Endometrium (tissue), 2 donors: ENCODE data around the gene MICAL3.
"Not testable (repeated sequence)": the region's sequence is repeated elsewhere in the genome, so short reads cannot be mapped to it uniquely, and the experiment has no call there.

Experiments
- FAIRE-seq: peaks from 2 replicates; lab custom pipeline; 2012; peaks lifted over from hg19 to GRCh38; lab: Jason Lieb, UNC
- donor health status: control.
- donor health status: control.

The MICAL3 gene

DNA sequence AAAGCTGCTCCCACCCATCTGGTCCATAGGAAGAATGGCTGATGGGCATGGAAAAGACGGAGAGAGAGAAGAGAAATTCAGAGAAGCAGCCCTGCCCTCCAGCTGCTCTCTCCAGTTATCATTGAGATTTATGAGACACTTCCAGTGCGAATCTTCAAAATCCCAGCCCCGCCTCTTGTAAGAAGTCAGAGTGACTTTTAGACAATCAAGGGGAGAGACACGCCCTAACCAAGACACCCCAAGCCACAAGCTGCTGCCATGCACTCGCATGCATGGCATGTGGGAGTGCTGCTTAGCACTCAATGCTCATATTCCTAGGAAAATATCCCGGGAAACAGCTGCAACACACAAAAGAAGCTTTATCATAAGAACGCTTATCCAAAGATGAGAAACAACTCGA, 139.5 kb downstream of the MICAL3 start:
- no peak for FAIRE-seq

DNA sequence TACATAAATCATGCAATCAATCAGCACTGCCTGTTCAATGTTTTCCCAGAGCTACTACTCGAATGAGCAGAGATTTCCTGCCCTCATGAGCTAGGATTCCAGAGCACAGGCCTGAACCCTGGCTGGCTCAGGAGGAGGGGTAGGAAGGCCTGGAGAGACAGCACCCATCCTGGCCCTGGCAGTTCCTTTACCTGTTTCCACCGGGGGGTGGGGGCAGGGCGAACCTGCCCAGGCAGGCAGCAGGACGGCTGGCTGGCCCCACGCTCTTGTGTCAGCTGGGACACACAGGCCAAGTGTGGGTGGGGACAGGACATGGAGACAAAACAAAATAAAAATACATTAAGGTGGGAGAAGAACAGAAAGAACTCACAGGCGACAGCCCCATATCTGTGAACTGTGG, 140.3 kb downstream of the MICAL3 start:
- no peak for FAIRE-seq

DNA sequence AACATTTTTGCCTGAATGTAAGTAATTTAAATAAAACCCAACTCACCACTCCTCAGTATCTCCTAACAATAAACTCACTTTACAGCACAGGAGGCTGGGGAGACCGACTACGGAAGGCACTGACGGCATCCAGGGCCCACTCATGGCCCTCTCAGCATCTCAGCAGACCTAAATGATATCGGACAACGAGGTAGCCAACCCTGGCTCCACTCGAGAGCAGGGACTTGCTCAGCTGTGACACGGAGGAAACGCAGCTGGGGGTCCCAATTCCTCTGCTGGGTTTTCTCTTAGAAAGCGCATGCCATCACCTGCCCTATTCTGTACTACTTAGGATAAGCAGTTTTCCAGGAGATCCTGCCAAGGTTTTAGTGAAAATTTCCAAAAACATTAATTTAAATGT, 141.0 kb downstream of the MICAL3 start:
- FAIRE-seq, result no peak

DNA sequence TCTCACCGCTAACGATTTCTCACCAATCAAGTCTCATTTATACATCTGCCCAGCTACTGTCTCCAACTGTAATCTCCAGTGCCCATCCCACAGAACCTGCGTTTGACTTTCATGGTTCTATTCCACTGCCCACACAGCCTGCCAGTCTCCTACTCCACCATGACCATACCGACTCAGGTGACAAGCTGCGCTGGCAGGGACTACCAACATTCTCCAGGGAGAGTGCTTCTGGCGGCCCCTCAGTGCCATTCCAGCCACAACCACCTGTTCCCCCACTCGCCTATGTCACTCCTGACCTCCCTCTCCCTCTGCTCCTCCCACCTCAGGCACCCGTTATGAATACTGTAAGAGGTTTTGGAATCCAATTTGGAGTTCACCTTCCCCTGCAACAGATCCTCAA, 141.6 kb downstream of the MICAL3 start:
- FAIRE-seq, result no peak

DNA sequence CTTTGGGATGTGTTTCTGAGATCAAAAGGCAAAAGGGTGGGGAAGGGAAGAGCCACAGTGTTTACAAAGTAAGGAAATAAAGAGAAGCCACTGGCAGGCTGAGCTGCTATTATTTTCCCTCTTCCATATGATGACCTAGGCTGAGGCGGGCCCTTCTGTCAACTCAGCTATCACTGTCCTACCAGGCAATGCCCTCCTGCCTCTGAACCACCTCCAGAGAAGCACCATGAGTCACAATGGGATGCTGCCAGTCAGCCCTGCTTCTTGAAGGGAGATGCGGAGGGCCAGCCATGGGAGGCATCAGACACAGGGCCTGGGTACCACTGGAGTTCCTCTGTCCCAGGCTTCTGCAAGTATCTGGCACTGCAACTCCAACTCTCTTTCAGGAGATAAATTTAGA, 142.2 kb downstream of the MICAL3 start:
- FAIRE-seq, result no peak

DNA sequence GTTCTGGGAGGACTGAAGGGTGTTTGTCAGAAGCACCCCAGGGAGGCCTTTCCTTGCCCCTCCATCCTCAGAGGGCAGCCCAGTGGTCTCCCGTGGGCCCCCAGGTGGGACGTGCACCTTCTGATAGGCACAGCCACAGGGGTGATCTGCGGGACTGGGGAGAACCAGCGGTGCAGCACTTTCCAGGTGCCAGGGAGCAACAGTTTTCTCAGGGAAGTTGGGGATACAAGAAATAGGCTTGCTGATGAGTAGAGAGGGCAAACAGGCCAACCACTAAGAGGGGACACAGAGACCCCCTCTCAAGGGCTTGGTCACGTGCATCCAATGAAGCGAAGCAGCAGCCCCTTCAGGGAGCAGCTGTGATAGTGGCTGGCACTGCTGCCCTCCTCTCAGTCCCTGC, 143.0 kb downstream of the MICAL3 start:
- FAIRE-seq, result no peak

DNA sequence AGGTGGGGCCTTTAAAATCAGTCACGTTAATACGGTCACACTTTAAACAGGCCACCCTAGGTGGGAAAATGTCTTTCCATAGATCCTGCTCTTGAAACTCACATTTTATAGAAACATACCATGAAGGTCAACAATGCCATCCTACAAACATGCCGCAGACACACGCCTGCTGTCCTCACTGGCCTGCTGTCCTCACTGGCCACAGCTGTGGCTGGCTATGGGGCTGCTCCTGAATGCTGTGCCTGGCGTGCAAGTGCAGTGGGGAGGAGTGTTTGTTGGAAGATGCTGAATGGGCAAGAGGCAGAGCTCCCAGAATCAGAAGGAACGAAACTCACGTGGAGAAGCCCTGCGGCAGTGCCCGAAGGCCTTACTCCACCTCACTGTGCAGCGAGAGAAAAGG, 143.9 kb downstream of the MICAL3 start:
- FAIRE-seq, result no peak

DNA sequence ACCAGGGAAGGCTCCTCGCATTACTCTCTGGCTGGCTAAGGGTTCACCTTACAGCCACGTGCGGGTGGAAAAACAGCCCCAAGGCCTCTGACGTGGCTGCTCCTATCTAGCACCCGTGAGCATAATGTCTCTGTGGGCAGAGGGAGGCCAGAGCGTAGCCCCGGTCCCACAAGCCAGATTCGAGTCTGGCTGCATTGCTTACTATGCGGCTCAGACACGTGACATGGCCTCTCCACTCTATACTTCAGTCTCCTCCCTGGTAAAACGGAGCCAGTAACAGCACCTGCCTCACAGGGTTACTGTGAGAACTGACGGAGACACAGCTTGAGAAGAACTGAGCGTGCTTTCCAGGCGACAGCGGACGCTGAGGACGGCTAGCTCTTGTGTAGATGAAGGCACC, 144.3 kb downstream of the MICAL3 start:
- FAIRE-seq, result no peak

DNA sequence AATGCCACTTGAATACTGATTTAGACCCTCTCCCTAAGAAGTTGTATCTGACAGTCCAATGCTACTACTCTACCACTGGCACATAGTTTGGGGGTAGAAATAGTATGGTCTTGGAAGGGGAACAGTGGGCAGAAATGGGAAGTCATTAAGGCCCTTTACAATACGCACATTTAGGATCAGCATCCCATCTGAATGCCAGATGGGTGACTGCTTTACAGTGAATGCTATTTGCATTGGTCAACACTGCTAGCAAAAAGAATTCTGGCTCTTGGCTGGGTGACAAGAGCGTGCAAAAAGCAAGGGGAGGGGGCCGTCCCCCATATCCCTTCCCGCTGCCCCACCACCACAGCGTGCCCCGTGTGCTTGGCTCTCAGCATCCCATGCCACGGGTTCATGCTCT, 145.4 kb downstream of the MICAL3 start:
- no peak for FAIRE-seq

DNA sequence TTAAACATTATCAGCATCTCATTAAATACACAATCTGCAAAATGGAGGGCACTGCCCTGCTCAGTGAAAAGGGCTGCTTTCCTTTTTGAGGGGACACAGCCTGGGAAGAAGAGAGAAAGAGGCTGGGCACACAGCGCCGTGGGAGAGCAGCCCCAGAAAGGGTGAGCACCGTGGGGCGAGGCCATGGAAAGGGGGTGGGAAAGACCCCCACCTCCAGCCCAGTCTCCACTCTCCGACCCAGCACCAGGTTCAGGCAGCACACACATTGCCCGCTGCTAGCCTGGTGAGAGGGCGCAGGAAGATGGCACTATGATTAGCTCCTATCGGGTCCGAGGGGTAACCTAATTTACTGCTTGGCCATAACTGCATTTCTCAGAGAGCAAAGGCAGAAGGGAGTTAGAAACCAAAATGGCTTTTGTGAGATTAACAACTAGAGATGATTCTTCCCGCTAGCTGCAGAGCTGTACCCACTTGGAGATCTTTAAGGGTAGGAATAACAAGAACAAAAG, 146.1 kb downstream of the MICAL3 start:
- FAIRE-seq, result no peak

DNA sequence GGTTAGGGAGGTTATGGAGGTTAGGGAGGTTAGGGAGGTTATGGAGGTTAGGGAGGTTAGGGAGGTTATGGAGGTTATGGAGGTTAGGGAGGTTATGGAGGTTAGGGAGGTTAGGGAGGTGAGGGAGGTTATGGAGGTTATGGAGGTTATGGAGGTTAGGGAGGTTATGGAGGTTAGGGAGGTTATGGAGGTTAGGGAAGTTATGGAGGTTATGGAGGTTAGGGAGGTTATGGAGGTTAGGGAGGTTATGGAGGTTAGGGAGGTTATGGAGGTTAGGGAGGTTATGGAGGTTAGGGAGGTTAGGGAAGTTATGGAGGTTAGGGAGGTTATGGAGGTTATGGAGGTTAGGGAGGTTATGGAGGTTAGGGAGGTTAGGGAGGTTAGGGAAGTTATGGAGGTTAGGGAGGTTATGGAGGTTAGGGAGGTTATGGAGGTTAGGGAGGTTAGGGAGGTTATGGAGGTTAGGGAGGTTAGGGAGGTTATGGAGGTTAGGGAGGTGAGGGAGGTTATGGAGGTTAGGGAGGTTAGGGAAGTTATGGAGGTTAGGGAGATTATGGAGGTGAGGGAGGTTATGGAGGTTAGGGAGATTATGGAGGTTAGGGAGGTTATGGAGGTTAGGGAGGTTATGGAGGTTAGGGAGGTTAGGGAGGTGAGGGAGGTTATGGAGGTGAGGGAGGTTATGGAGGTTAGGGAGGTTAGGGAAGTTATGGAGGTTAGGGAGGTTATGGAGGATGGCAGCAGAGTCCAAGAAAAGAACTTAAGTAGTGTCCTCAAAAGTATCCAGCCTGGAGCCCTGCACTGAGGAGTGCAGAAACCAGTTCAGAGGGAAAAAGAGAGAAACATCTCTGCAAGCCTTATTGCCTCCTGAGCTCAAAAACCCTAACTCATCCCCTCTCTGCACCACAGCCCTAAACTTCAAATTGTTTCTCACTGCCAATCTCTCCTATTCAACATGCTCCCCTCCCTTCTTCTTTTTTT, 147.2 kb downstream of the MICAL3 start:
- FAIRE-seq, result not testable (repeated sequence)

DNA sequence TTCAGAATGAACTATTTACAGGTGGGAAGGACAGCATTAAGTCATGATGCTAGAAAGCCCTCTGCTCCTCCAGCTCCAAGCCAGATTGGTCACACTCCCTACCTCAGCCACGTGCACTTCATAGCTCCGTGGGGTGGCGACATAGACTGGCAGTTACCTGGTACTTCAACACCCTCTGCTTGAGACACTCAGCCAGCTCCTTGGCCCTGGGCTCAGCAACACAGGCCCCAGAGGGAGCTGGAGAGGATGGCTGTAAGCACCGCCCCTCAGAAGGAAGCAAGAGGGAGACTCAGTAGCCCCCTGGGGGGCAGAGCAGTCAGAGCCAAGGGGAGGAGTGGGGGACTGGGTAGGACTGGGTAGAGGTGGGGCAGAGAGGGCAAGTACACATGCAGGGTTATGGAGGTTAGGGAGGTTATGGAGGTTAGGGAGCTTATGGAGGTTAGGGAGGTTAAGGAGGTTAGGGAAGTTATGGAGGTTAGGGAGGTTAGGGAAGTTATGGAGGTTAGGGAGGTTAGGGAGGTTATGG, 148.0 kb downstream of the MICAL3 start:
- no peak for FAIRE-seq

DNA sequence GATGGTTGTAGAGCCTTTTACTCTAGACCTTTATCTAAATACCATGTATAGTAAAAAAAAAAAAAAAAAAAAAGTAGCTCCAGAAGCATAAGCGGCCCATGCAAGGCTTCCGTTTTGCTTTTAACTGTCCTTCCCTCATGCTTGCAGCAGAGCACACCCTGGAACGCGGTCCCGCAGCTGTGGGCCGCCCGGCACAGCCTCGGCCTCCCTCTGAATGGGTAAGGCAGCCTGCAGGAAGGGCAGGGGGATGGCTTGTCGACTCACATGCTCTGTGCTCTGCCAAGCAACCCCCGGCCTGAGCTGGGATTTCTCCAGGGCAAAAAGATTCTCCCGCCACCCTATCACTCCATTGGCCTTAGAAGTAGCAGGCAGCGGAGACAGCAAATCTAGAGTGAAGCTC, 148.7 kb downstream of the MICAL3 start:
- FAIRE-seq, result no peak

DNA sequence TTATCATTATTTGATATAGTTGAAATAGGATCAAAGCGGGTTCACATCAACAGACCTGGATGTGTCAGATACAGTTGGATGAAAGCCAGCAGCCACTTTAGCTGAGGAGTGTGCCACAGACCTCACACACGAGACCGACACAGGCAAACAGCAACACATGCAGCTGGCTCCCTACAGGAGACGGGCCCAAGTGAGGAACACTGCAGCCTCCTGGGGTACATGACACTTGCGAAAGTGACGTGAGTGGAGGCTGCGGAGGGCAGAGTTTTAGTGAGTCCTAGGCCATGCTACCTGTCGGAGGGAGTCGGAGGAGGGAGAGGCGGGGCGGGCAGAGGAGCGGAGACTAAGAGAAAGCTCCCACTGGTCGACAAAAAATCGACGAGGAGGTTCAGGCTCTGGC, 149.2 kb downstream of the MICAL3 start:
- no peak for FAIRE-seq

DNA sequence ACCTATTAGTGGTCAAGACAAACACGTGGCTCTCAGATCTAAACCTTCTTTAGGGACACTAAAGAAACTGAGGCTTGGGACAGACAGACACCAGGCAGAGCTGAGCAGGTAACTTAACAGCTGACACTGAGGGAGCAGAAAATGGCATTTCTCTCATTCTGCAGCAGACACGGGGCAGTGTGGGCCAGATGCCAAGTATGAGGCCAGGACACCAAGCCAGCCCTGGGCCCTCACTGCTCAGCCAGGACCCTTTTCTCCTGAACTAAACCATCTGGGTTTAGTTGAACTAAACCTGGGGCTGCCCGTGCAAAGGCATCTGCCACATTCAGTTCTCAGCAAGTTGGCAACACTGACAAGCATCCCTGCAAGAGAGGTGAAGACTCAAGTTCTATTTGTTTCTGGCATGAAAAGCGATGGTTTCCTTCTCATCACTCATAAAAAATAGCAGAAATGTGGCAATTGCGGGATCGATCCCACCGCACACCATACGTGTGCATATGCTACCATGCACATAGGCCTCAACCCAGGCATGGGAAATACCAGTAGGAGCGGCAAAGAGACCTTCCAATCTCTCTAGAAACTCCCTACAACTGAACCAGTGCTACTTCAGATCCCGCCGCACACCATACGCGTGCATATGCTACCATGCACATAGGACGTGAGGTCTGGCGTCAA, 150.0 kb downstream of the MICAL3 start:
- no peak for FAIRE-seq

DNA sequence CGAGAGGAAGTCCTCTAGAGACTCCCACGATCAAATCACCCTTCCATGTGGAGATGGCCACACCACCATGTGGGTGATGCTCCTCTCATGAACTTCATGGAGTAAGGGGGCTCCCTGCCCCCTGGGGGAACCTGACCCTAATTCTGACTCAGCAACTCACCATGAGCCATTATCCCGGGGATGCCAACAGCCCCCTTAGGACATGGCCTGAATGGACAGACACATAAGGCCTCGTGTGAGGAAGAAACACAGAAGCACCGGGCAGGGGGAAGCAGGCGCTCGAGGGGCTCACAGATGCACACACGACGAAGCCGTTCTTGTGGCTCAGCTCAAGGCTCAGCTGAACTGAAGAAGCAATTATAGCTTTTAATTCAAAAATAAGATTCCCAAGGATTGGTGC, 150.6 kb downstream of the MICAL3 start:
- no peak for FAIRE-seq

DNA sequence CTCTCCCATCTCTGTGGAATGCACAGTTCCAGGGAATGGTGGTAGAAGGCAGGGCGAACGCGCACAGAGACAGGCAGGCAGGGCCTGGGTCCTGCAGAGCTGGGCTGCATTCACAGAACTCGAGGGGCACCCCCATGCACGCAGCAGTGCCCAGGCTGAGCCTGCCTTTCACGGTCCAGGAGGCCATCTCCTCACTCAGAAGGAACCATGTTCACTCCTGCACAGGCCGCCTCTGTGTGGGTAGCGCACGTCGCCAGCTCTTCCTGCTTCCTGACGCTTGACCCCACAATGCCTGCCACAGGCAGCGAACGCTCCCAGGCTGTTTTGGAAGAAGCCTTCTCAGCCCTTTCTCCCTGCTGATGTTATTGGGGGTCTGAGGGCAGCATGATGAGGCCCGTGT, 151.2 kb downstream of the MICAL3 start:
- FAIRE-seq, result no peak

DNA sequence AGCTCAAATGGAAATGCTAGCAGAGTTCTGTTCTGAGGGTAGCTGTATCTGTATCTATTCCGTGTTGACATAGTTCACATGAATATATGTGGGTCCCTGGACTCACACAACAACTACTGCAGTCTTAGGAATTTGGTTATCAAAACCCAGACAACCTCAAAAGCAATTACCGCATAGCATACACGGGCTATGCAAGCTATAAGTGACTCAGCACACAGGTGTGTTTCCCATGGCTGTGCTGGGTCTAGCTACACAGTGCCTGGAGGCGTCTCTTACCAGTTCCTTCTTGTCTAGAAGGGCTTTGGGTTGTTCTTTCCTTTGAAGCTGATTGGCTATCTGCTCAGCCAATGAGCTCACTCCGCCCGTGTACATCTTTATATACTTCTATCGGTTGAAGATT, 151.9 kb downstream of the MICAL3 start:
- FAIRE-seq, result no peak

DNA sequence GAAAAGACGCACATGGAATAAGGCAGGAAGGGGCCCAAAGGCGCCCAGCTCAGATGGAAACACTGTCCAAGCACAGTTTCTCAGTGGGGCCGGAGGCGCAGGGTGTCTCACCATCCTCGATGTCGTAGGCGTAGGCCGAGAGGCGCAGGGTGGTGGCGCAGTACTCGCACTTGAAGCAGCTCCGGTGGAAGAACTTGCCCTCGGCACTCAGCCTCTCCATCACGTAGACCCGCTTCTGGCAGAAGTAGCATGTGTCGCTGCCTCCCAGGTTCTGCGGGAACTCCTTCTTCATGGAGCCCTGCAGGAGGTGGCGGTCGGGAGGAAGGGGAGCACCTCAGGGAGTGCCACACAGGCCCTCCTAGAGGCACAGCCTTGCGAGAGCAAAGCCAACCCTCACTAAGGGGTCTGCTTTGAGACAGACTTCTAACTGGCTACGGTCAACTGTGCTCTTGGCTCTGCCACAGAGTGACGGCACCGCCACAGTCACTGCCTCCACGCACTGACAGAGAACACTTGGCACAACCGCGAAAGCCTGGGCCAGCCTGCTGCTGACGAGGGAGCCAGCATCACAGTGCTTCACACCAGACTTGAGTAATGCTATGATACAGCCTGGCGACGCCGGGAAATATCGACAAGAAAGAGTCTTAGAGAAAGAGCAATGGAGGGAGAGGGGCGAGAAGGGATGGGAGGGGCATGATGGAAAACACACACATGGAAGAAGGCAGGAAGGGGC, 152.5 kb downstream of the MICAL3 start:
- no peak for FAIRE-seq

DNA sequence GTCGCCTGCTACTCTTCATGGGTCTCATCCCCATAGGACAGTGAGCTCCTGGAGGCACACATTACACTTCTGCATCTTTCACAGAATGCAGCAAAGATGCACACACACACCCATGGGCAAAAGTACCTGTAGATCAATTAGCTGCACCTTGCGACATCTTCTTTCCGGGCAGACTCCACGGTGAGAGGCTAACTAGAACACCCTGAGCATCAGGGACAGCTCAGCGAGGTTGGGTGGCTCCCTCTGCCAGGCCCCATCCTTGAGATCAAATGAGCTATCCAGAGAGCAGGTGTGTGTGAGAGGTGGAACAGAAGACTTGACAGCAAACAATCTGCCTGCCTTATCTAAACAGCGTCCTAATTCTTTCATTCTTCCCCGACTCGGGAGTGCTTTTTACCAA, 154.0 kb downstream of the MICAL3 start:
- FAIRE-seq, result no peak

DNA sequence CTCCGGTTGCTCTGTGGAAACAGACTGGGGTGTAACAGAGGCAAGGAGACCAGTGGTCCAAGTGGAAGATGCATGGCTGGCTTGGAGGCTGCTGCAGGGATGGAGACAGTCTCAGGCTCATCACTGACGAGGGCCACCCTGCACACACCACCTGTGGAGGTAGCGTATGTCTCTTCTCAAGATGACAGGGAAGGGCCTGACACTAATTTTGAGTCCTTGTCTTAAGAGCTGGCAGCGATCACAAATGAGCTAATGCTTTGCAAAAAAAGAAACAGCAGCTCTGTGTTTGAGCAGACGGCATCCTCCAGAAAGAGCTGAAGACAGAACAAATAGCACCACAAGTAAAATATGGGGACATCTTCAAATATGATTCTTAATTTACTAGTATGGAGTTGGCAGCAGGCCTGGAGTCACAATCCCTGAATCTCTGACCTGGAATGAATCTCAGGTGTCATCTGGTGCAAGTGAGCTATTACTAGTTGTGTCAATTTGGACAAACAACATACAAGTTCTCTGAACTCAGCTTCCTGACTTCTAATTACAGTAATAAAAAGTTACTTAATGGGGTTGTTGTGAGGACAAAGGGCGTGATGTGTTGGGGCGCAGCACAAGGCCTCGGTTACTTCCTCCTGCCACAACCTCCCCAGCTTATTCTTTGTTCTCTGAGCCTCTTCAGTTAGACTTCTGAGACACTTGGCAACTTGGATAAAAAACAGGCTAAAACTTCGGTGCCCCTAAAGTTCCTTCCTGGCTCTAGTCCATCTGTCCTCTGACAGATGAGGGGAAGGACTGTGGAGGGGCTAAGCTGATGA, 154.9 kb downstream of the MICAL3 start:
- no peak for FAIRE-seq

DNA sequence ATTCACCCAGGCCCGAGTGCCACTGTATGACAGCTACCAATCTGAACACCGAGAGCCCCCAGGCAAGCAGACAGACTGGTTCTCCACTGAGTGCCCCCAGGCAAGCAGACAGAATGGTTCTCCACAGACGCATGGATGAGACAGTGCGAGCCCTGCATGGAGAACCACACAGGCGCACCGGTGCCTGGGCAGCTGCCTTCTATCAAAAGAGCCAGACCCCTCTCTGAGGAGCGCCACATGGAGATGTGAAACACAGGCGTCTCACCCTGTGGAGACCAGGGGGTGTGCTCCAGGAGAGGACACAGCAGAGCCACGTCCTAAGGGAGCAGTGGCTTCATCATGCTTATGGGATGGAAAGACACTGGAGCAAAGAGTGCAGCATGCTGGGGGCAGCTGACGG, 155.6 kb downstream of the MICAL3 start:
- FAIRE-seq, result no peak
